Measurements from ENCODE around the gene ZNHIT2. TPM values are rescaled to one million over a fixed set of nuclear protein-coding genes. Genes with fewer than 3 reads are reported as not detected.
"Not testable (repeated sequence)": the region's sequence is repeated elsewhere in the genome, so short reads cannot be mapped to it uniquely, and the experiment has no call there.

ZNHIT2 gene
- 5.5 TPM for total RNA-seq
- long read RNA-seq, transcript ZNHIT2-201 (1 exons, 1,306 nt) = major isoform, 15 of 15 reads
- long read RNA-seq, partial matches to known transcripts = 0 of 15 reads
- long read RNA-seq, other reads (novel, unspliced or antisense) = 0 of 15 reads

DNA sequence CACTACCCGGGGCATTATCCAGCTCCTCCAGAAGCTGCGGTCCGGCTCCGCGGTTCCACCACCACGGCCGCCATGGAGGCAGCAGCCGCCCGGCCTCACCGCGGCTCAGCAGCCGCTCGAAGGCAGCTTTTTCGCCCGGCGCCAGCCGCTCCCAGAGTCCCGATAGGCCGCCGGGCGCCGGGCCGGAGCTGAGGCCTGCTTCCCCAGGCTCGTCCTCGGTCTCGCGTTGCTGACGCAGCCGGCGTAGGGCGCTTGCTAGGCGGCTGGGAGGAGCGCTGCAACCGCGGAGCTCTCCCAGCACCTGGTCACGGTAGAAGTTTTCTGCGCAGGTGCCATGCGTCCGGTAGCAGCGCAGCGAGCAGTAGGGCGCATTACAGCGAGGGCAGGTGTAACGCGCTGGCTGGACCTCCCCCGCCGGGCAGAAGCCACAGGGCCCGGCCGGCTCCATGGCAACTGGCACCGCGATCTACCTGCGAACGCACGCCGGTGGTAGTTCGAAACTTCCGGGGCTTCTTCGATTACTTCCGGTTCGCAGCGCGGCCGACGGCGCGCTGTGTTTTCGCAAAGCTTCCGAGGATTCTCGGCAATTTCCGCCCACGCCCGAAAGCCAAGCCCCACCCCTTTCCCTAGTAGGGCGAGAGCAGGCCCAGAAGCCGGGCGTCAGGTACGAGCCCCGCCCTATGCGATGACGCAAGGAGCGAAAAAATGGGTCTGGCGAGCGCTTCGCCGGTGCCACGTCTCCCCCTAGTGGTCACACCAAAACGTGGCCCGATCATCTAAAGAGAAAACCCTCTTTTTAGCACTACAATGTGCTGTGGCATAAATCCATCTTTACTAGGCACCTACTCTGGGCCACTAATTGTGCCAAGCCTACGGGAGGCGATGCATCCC, at the start of gene ZNHIT2:
Gene ZNHIT2, minus strand, starts transcription at position 496 of the 891 bp plus-strand sequence. Its CDS starts 48 bp downstream, at position 448.
- intact Hi-C loops (cut with micrococcal nuclease) = no loop called here
- DNase-seq (peak; percentile 100), ATAC-seq (peak; percentile 84)

DNA sequence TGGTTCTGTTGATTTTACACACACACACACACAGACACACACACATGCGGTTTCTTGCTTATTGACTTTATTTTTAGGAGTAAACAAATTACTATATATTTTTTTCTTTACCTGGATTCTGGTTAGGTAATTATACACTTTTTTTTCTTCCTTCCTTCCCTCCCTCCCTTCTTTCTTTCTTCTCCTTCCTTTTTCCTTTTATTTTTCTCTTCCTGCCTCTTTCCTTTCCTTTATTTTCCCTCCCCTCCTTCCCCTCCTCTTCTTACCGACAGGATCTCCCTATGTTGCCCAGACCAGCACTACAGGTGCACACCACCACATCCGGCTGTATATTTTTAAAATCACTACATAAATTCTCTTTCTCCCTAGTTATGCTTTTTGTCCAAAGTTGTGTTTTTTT, 49.4 kb upstream of the ZNHIT2 start:
- DNase-seq = no peak
- no peak for ATAC-seq
- intact Hi-C loops (cut with micrococcal nuclease) = no loop called here

DNA sequence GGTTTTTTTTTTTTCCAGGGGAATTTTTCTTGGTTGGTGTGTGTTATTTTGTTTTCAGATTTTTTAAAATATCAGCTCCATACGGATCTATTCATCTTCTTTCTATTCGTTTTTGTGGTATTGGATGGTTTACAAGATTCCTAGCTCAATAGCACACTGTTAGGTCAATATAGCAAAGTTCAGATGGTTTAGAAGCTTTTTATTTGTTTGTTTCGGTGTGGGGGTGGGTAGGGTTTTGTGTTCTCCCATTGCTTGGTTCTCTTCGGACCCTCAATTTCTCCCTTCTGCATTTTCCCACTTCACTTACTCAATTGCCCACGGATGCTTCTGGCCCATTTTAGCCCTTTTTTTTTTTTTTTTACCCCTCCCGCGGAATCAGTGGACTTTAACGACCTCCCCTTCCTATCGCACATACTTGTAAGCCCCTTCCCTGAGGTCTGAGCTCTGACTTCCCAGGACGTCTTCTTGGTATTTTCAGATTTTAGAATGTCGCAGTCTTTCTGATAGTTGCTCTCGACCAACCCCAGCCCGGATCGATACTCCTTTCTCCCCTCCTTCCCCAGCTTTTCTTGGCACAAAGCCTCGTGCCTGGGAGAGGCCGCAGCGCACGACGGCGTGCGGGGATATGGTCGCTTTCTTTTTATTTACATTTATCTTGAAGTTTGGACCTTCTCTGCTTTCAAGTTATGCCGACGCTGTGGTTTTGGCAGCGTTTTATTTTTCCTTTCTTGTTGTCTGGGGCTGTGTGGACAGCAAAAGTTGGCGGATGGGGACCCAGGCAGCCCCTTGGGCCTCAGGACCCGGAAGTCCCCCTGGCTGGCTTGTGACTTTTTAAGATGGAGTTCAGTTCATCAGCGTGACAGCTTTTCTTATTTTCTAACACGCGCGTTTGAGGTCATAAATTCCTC, 48.2 kb upstream of the ZNHIT2 start:
- intact Hi-C loops (cut with micrococcal nuclease) = no loop called here
- DNase-seq = no peak
- no peak for ATAC-seq

DNA sequence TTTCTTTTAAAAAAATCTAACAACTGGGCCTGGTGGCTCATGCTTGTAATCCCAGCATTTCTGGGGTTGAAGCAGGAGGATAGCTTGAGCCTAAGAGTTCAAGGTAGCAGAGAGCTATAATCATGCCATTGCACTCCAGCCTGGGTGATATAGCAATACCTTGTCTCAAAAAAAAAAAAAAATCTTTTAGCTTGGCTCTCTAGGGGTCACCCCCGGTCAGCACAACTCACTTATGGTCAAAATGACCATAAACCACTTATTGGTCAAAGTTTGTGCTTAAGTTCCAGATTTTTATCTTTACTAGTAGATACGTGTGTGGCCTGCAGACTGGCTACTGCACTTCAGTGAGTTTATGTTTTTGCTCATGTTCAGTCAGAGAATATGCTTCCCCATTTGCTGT, 46.2 kb upstream of the ZNHIT2 start:
- intact Hi-C loops (cut with micrococcal nuclease) = no loop called here
- ATAC-seq = no peak
- DNase-seq = no peak

DNA sequence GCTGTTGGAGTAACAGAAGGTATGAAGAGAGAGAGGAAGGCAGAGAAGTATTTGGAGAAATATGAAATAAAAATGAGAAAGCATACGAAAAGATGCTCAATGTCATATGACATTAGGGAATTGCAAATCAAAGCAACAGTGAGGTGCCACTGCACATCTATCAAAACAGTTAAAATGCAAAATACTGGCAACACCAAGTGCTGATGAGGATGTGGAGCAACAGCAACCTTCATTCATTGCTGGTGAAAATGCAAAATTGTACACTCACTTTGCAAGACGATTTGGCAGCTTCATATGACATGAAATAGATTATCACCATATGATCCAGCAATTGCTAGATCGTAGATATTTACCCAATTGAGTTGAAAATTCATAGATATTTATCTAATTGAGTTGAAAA, 43.1 kb upstream of the ZNHIT2 start:
- no peak for ATAC-seq
- intact Hi-C loops (cut with micrococcal nuclease) = no loop called here
- no peak for DNase-seq

DNA sequence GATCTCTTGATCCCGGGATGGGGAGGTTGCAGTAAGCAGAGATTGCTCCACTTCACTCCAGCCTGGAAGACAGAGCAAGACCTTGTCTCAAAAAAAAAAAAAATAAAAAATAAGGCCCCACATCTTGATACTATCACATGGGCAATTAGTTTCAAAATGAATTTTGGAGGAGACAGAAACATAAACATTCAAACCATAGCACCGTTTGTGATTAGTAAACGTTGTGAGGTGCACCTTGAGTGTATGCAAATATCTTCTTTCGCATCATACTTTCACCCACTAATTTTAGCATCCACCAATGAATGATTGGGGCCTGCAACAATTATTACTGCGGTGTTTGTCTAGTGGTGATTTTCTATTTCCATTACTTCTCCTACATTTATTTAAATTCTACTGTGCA, 41.5 kb upstream of the ZNHIT2 start:
- ATAC-seq = no peak
- intact Hi-C loops (cut with micrococcal nuclease) = no loop called here
- no peak for DNase-seq

DNA sequence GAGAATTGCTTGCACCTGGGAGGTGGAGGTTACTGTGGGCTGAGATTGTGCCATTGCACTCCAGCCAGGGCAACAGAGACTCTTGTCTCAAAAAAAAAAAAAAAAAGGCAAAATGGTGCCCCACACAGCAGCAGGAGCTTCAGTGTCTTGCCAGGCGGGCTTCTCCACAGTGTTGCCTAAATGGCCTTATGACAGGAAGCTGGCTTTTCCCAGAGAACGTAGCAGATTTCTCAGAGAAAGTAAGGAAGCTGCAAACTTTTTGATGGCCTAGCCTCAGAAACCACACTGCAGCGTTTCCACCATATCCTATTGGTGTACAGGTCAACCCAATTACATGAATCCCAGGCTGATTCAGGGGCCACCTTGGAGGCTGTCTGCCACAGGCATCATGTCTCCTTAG, 39.8 kb upstream of the ZNHIT2 start:
- intact Hi-C loops (cut with micrococcal nuclease) = no loop called here

DNA sequence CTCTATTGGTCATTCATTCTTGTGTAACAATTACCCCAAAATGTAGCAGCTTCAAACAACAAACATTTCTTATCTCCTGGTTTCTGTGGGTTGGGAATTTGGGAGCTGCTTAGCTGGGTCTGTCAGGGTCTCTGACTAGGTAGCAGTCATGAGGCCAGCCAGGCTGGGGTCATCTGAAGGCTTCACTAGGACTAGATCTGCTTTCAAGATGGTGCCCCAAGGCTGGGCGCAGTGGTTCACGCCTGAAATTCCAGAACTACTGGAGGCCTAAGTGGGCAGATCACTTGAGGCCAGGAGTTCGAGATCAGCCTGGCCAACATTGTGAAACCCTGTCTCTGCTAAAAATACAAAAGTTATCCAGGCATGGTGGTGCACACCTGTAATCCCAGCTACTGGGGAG, 39.4 kb upstream of the ZNHIT2 start:
- intact Hi-C loops (cut with micrococcal nuclease) = no loop called here
- ATAC-seq = no peak

More for the DNA sequence above, 39.8 kb upstream of the ZNHIT2 start:
- DNase-seq (no peak), ATAC-seq (no peak)

DNA sequence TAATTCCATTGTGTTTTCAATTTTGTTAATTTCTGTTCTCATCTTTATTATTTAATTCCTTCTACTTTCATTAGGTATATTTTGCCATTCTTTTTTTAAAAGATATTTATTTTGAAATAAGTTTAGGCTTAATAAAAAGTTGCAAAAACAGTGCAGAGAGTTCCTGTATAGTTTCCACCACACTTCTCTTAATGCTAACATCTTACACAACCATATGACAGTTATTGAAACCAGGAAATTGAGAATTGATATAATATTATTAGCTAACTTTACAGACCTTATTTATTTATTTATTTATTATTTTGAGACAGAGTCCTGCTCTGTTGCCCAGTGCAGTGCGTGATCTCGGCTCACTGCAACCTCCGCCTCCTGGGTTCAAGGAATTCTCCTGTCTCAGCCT, 38.8 kb upstream of the ZNHIT2 start:
- no peak for ATAC-seq
- DNase-seq = no peak
- intact Hi-C loops (cut with micrococcal nuclease) = no loop called here

More for the DNA sequence above, 39.4 kb upstream of the ZNHIT2 start:
- DNase-seq = no peak

DNA sequence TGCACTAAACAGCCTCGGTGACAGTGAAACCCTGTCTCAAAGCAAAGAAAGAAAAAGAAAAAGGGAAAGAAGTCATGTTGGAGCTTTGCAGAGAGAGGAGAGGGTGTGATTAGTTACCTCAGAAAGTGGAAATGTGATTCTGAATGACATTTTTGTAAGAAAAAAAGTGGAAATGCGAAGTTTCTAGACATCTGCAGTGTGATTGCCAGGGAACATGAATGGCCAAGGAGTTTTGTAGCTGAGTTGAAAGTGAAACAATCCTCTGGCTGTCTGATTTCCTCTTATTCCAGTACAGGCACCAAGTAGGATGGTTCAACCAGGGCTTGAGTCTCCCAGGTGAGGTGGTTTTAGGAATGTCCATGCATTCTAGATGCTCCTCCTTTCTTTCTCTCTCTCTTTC, 34.6 kb upstream of the ZNHIT2 start:
- intact Hi-C loops (cut with micrococcal nuclease) = no loop called here
- ATAC-seq (no peak), DNase-seq (no peak)

DNA sequence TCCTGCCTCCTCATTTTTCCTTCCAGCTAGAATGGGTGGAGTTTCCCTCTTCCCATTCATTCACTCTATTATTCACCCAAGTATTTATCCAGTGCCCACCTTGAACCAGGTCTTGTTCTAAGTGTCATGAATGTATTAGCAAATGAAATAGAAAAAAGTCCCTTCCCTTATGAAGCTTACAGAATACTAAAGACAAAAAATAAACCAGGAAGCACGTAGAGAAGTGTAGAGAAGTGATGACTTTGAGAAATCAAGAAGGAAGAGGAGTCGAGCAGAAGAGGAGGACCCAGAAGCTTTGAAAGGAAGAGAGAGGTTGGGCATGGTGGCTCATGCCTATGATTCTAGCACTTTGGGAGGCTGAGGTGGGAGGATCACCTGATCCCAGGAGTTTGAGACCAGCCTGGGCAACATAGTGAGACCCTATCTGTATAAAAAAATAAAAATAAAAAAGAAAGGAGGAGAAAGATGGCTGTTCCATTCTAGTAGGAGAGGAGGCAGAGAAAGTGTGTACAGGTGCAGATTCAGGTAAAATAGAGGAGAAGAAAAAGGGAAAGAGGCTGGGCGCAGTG, 33.9 kb upstream of the ZNHIT2 start:
- DNase-seq (no peak), ATAC-seq (peak; percentile 7)
- intact Hi-C loops (cut with micrococcal nuclease) = no loop called here

DNA sequence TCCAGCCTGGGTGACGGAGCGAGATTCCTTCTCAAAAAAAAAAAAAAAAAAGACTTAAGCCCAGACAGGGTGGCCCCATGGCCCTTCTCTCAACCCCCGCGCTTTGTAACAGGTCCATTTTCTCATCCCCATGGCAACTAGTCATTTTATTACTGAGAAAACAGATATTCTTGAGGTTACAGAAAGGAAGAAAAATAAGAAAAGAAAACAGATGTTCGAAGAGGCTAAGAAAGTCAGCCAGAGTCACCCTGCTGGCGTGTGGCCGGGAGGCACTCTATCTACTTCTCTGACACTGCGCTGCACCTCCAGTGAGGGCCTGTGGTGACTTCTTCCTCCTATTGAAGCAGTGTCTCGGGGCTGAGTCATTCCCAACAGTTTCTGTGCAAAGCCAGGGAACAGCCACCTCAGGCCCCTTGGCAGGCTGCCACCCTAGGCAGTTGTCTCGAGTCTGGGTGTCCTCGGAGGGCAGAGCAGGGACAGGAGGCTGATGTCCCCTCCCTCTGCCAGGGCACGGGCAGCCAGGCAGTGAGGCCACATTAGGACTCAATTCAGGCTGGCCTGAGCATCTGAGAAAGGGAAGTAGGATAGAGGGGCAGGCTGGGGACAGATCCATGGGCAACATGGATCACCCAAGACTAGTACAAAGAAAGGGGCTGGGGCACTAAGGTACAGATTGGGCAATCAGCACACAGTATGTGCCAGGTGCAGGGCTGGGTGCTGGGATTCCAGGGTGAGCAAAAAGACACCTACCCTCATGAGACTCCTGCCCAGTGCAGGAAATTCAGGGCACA, 33.2 kb upstream of the ZNHIT2 start:
- intact Hi-C loops (cut with micrococcal nuclease) = no loop called here
- ATAC-seq (peak; percentile 98), DNase-seq (peak; percentile 91)

DNA sequence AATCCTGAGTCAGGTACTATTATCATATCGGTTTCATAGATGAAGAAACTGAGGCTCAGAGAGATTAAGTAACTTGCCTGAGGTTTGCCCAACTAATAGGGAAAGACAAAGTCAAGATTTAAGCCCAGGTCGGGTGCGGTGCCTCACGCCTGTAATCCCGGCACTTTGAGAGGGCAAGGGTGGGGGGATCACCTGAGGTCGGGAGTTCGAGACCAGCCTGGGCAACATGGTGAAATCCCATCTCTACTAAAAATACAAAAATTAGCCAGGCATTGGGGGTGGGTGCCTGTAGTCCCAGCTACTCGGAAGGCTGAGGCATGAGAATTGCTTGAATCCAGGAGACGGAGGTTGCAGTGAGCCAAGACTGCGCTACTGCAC, 32.6 kb upstream of the ZNHIT2 start:
- ATAC-seq; DNase-seq; intact Hi-C loops (cut with micrococcal nuclease): not testable (repeated sequence)

DNA sequence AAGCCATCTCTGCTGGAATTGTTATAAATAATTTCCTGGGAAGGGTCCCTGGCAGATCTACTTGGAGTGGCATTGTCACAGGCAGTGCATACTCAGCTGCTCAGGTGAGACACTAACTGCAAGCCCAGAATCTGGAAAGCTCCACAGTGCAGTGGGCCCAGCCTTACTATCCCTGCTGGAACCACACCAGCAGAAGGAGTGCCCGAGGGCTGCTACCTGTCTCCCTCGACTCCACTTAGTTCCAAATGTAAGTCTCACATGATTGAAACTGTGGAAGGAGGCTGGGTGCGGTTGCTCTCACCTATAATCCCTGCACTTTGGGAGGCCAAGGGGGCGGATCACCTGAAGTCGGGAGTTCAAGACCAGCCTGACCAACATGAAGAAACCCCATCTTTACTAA, 31.2 kb upstream of the ZNHIT2 start:
- no peak for ATAC-seq
- intact Hi-C loops (cut with micrococcal nuclease) = no loop called here
- no peak for DNase-seq

DNA sequence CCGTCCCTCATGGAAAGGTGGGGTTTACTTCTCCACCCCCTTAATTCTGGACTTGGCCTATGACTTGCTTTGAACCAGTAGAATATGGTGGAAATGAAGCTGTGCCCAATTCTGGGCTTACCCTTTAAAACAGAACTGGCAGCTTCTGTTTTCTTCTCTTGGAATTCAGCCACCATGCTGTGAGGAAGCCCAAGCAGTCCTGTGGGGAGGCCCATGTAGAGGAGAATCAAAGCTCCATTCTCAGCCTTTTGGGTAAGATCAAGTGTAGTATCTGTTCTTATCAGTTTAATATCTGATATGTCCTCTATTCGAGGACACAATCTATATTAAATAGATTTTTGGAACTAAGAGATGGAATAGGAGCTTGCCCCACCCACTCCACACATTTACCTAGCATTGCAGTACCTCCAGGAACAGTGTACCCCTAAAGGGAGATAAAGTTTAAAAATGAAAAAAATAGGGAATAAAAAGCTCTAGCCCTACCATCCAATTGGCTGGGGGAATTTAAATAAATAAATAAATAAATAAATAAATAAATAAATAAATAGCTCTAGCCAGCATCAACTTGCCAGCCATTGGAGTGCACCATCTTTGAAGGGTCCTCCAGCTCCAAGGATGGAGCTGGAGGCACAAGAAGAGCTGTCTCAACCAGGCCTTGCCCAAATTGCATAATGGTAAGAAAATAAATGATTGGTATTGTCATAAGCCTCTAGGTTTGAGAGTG, 30.0 kb upstream of the ZNHIT2 start:
- intact Hi-C loops (cut with micrococcal nuclease) = no loop called here
- no peak for ATAC-seq
- no peak for DNase-seq

DNA sequence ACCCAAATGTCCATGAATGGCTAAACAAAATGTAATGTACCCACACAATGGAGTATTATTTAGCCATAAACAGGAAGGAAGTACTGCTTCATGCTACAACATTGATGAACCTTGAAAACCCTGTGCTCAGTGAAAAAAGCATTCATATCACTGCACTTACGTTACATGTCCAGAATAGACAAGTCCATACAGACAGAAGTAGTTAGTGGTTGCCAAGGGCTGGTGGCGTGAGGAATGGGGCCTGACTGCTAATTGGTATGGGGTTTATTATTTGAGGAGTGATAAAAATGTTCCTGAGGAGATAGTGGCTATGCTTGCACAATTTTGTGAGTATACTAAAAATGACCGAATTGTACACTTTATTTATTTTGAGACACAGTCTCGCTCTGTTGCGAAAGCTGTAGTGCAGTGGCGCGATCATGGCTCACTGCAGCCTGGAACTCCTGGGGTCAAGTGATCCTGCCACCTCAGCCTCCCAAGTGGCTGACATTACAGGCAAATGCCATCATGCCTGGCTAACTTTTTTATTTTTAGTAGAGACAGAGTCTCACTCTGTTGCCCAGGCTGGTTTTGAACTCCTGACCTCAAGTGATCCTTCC, 24.5 kb upstream of the ZNHIT2 start:
- DNase-seq (no peak), ATAC-seq (no peak)
- intact Hi-C loops (cut with micrococcal nuclease) = no loop called here

DNA sequence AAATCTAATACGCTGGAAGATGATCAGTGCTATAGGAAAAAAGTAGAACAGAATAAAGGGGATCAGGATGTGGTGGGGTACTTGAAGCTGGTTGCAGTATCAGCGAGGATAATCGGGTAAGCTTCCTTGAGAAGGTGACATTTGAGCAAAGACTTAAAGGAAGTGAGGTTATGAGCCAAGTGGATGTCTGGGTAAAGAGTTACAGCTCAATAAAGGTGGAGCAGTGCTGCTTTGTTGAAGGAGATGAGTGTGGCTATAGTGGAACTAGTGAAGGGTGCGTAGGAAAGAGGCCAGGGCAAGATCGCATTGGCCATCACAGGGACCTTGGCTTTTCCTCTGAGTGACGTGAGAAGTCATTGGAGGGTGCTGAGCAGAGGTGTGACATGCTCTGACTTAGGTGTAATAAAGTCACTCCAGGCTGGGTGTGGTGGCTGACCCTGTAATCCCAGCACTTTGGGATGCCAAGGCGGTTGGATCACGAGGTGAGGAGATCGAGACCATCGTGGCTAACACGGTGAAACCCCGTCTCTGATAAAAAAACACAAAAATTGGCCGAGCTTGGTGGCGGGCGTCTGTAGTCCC, 19.1 kb upstream of the ZNHIT2 start:
- intact Hi-C loops (cut with micrococcal nuclease) = no loop called here
- ATAC-seq (no peak), DNase-seq (no peak)

All from left ventricle myocardium superior (tissue), 1 donor.